ENCODE results near the gene ANKIB1. TPM values are rescaled to one million over a fixed set of nuclear protein-coding genes. Genes with fewer than 3 reads are reported as not detected.

ANKIB1 gene
- 18.5 TPM for polyA plus RNA-seq (2012; ENCODE audit: low read depth, missing spikeins)

DNA sequence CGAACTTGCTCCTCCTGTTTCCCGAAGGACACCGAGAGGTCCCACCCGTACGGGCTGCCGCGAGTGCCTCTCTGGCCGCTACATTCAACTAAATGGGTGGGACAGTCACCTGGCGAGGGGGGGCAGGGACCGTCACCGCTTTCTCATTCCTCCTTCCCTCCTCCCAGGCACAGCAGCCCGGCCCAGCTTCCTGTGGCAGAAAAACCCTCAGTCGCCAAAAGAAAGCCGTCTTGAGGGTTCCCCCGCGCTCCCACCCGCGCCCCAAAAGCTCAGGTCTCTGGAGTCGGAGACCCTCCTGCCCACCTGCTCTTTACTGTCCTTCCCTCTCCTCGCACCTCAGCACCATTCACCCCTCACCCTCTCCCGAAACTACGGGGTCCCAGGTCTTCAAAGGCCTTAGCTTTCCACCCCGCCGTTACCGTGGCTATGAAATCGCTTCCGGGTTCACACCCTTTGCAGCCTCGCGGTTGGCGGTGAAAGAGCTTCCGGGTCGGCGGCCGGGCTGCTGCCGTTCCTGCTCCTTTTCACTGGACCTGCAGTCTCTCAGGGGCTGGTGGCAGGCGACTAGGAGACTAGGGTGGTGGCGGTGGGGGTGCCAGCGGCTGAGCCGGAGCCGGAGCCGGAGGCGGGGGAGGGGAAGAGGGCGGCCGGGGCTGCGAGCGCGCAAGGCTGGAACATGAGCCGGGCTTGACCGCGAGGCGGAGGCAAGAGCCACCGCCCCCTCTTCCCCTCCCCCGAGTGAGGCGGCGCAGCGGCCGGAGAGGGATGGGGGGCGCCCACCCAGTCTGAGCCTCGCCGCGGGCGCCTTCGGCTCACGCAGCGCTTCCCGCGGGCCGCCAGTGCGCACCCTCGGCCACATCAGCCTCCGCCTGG is at the start of gene ANKIB1, which contains the start of gene KRIT1:
ANKIB1 (plus strand) TSS at position 488 of the 873 bp plus-strand sequence. CDS start 49,005 bp downstream, outside the sequence.
KRIT1 (minus strand) TSS at position 428 of the 873 bp plus-strand sequence. CDS start 3,779 bp downstream, outside the sequence.
- DNase-seq (ENCODE audit: insufficient read length, low spot score) (peak; percentile 67), FAIRE-seq (peak; percentile 94)
- TF ChIP-seq TAF1 (IDR thresholded peaks at IDR 0.05; ENCODE audit: low read depth, low read length): peak; percentile 63; the same call in 1 of the 2 replicates
- peak; percentile 85 for TF ChIP-seq POLR2AphosphoS5 (IDR thresholded peaks at IDR 0.05; ENCODE audit: low read depth, low read length)
- TF ChIP-seq PAX5 (IDR thresholded peaks at IDR 0.05; ENCODE audit: insufficient read depth, low read length, severe bottlenecking): no peak
- peak; percentile 74 for TF ChIP-seq POLR2A (IDR thresholded peaks at IDR 0.05; ENCODE audit: low read depth, low read length)
- peak; percentile 61; the same call in 1 of the 2 replicates for TF ChIP-seq POU2F2 (IDR thresholded peaks at IDR 0.05; ENCODE audit: low read depth, low read length)
- 0 out of 2 replicates have a peak, but pooled peaks have one; percentile 0 for TF ChIP-seq SPI1 (IDR thresholded peaks at IDR 0.05; ENCODE audit: low read depth, low read length)

DNA sequence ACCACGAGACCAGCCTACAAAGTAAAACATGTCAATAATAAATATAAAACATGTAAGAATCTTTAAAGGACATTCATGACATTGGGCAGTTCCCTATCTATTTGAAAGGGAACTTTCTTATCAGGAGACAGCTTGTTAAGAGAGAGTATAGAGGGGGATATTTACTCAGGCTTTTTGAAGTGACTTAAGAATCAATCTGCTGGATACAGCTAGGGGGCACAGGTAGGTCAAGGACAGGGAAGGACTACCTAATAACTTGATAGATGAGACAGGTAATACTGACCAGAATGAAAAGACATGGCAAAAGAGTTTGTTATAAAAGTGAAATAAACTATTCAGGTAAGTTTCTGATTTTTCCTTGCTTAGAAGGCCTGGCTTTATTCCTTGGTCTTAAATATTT is 45.0 kb upstream of the ANKIB1 start:
- FAIRE-seq (no peak), DNase-seq (ENCODE audit: insufficient read length, low spot score) (no peak)
- TF ChIP-seq POLR2A (IDR thresholded peaks at IDR 0.05; ENCODE audit: low read depth, low read length) (no peak), POLR2AphosphoS5 (IDR thresholded peaks at IDR 0.05; ENCODE audit: low read depth, low read length) (no peak), PAX5 (IDR thresholded peaks at IDR 0.05; ENCODE audit: insufficient read depth, low read length, severe bottlenecking) (no peak), TAF1 (IDR thresholded peaks at IDR 0.05; ENCODE audit: low read depth, low read length) (no peak), SPI1 (IDR thresholded peaks at IDR 0.05; ENCODE audit: low read depth, low read length) (no peak), POU2F2 (IDR thresholded peaks at IDR 0.05; ENCODE audit: low read depth, low read length) (no peak)

- DNase-seq (ENCODE audit: insufficient read length, low spot score): no peak
- no peak for FAIRE-seq
- TF ChIP-seq PAX5 (IDR thresholded peaks at IDR 0.05; ENCODE audit: insufficient read depth, low read length, severe bottlenecking) (no peak), POLR2A (IDR thresholded peaks at IDR 0.05; ENCODE audit: low read depth, low read length) (no peak), TAF1 (IDR thresholded peaks at IDR 0.05; ENCODE audit: low read depth, low read length) (no peak), POU2F2 (IDR thresholded peaks at IDR 0.05; ENCODE audit: low read depth, low read length) (no peak), SPI1 (IDR thresholded peaks at IDR 0.05; ENCODE audit: low read depth, low read length) (no peak), POLR2AphosphoS5 (IDR thresholded peaks at IDR 0.05; ENCODE audit: low read depth, low read length) (no peak)
These were observed 39.8 kb upstream of the ANKIB1 start for GRCh38 chr7:92205987-92206386.

GRCh38 chr7:92206672-92207071 is 39.1 kb upstream of the ANKIB1 start:
- no peak for TF ChIP-seq POU2F2 (IDR thresholded peaks at IDR 0.05; ENCODE audit: low read depth, low read length)
- TF ChIP-seq SPI1 (IDR thresholded peaks at IDR 0.05; ENCODE audit: low read depth, low read length): no peak
- no peak for TF ChIP-seq POLR2AphosphoS5 (IDR thresholded peaks at IDR 0.05; ENCODE audit: low read depth, low read length)
- no peak for TF ChIP-seq PAX5 (IDR thresholded peaks at IDR 0.05; ENCODE audit: insufficient read depth, low read length, severe bottlenecking)
- TF ChIP-seq POLR2A (IDR thresholded peaks at IDR 0.05; ENCODE audit: low read depth, low read length): no peak
- FAIRE-seq: no peak
- no peak for DNase-seq (ENCODE audit: insufficient read length, low spot score)

- FAIRE-seq (no peak), DNase-seq (ENCODE audit: insufficient read length, low spot score) (no peak)
- TF ChIP-seq PAX5 (IDR thresholded peaks at IDR 0.05; ENCODE audit: insufficient read depth, low read length, severe bottlenecking): no peak
- TF ChIP-seq TAF1 (IDR thresholded peaks at IDR 0.05; ENCODE audit: low read depth, low read length): no peak
- no peak for TF ChIP-seq POLR2A (IDR thresholded peaks at IDR 0.05; ENCODE audit: low read depth, low read length)
- no peak for TF ChIP-seq POU2F2 (IDR thresholded peaks at IDR 0.05; ENCODE audit: low read depth, low read length)
- TF ChIP-seq POLR2AphosphoS5 (IDR thresholded peaks at IDR 0.05; ENCODE audit: low read depth, low read length): no peak
- TF ChIP-seq SPI1 (IDR thresholded peaks at IDR 0.05; ENCODE audit: low read depth, low read length): no peak
These were observed 24.0 kb upstream of the ANKIB1 start for GRCh38 chr7:92221766-92222165.

DNA sequence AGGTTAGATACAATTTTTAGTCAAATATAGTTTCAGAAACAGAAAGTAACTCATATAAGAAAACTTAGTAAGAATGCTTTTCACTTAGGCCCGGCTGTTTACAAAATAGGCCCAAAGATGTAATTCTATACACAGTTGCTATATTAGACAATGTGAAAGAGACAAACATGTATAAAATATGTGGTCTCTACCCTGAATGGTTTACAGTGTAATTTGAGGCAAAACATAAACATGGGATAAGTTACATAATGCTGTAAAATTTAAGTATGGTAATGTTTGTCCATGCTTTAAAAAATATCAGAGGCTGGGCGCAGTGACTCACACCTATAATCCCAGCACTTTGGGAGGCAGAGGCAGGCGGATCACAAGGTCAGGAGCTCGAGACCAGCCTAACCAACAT is 18.8 kb upstream of the ANKIB1 start:
- TF ChIP-seq SPI1 (IDR thresholded peaks at IDR 0.05; ENCODE audit: low read depth, low read length): no peak
- TF ChIP-seq PAX5 (IDR thresholded peaks at IDR 0.05; ENCODE audit: insufficient read depth, low read length, severe bottlenecking): no peak
- TF ChIP-seq POU2F2 (IDR thresholded peaks at IDR 0.05; ENCODE audit: low read depth, low read length): no peak
- no peak for TF ChIP-seq POLR2AphosphoS5 (IDR thresholded peaks at IDR 0.05; ENCODE audit: low read depth, low read length)
- TF ChIP-seq POLR2A (IDR thresholded peaks at IDR 0.05; ENCODE audit: low read depth, low read length): no peak
- no peak for TF ChIP-seq TAF1 (IDR thresholded peaks at IDR 0.05; ENCODE audit: low read depth, low read length)
- no peak for DNase-seq (ENCODE audit: insufficient read length, low spot score)
- no peak for FAIRE-seq

GRCh38 chr7:92228100-92228499 is 17.7 kb upstream of the ANKIB1 start:
- DNase-seq (ENCODE audit: insufficient read length, low spot score): no peak
- FAIRE-seq: no peak
- no peak for TF ChIP-seq TAF1 (IDR thresholded peaks at IDR 0.05; ENCODE audit: low read depth, low read length)
- no peak for TF ChIP-seq POLR2AphosphoS5 (IDR thresholded peaks at IDR 0.05; ENCODE audit: low read depth, low read length)
- TF ChIP-seq PAX5 (IDR thresholded peaks at IDR 0.05; ENCODE audit: insufficient read depth, low read length, severe bottlenecking): no peak
- no peak for TF ChIP-seq SPI1 (IDR thresholded peaks at IDR 0.05; ENCODE audit: low read depth, low read length)
- no peak for TF ChIP-seq POU2F2 (IDR thresholded peaks at IDR 0.05; ENCODE audit: low read depth, low read length)
- no peak for TF ChIP-seq POLR2A (IDR thresholded peaks at IDR 0.05; ENCODE audit: low read depth, low read length)

GRCh38 chr7:92228742-92229141 is 17.0 kb upstream of the ANKIB1 start:
- FAIRE-seq: no peak
- TF ChIP-seq SPI1 (IDR thresholded peaks at IDR 0.05; ENCODE audit: low read depth, low read length): no peak
- no peak for TF ChIP-seq TAF1 (IDR thresholded peaks at IDR 0.05; ENCODE audit: low read depth, low read length)
- no peak for TF ChIP-seq POLR2A (IDR thresholded peaks at IDR 0.05; ENCODE audit: low read depth, low read length)
- no peak for TF ChIP-seq POLR2AphosphoS5 (IDR thresholded peaks at IDR 0.05; ENCODE audit: low read depth, low read length)
- TF ChIP-seq POU2F2 (IDR thresholded peaks at IDR 0.05; ENCODE audit: low read depth, low read length): no peak
- DNase-seq (ENCODE audit: insufficient read length, low spot score): no peak

DNA sequence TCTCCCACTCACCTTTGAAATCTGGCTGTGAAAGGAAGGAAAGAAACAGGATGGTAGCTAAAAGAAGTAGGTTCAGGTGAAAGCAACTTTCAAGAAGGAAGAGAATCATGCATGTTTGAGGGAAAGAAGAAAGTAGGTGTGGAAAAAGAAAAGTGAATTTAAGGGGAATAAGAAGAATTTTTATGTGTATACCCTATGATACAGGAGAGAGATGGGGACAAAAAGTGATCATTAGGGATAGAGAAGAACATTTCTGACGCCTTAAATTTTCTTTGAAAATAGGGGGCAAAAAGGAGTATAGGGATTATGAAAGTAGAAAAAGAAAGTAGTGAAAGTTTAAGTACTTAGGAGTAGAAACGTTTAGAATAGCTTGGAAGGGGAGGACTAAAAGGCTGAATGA is 15.2 kb upstream of the ANKIB1 start:
- FAIRE-seq: no peak
- TF ChIP-seq POLR2A (IDR thresholded peaks at IDR 0.05; ENCODE audit: low read depth, low read length) (no peak), TAF1 (IDR thresholded peaks at IDR 0.05; ENCODE audit: low read depth, low read length) (no peak), PAX5 (IDR thresholded peaks at IDR 0.05; ENCODE audit: insufficient read depth, low read length, severe bottlenecking) (no peak), SPI1 (IDR thresholded peaks at IDR 0.05; ENCODE audit: low read depth, low read length) (no peak), POU2F2 (IDR thresholded peaks at IDR 0.05; ENCODE audit: low read depth, low read length) (no peak), POLR2AphosphoS5 (IDR thresholded peaks at IDR 0.05; ENCODE audit: low read depth, low read length) (no peak)
- no peak for DNase-seq (ENCODE audit: insufficient read length, low spot score)

Measured in GM12891 (cell line).